HG03432 (cell line): ENCODE data around the gene FRG2.
"Not testable (repeated sequence)": the region's sequence is repeated elsewhere in the genome, so short reads cannot be mapped to it uniquely, and the experiment has no call there.

Experiments
- ATAC-seq: cut with Tn5 transposase; IDR thresholded peaks from one replicate; pipeline ENCODE4 v1.9.1; 2021; ENCODE audit warnings: mild to moderate bottlenecking, moderate library complexity; ENCODE audit not compliant: unreplicated experiment

FRG2 gene

DNA sequence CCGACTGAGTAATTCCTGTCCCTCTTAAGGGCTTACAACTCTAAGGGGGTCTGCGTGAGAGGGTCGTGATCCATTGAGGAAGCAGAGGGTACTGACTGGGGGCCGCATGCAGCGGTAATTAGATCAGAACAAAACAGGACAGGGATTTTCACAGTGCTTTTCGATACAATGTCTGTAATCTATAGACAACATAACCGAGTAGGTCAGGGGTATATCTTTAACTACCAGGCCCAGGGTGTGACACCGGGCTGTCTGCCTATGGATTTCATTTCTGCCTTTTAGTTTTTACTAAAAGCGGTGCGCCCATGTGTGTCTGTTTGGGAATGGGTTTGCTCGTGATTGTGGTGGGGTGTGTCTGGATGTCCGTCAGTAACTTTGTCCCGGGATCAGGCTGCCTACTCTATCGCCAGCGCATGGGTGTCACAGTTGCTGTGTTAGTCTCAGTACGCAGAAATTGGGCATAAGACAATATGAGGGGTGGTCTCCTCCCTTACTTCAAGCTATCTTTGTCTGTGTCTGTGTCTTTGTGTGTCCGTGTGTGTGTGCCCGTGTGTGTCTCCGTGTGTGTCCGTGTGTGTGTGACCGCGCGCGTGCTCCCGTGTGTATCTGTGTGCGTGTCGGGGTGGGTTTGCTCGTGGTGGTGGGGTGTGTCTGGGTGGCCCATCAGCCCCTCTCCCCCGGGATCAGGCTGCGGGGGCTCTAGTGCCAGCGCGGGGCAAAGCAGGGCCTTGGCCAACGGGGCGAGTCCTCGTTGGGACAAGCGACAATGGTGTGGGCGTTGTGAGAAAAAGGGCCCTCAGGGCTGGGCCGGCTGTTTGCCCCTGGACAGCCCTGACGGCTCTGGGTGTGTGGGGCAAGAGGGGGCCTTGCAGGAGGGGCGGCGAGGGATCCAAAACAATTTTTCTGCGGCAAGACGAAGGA is 10.4 kb downstream of the FRG2 start:
- no peak for ATAC-seq

DNA sequence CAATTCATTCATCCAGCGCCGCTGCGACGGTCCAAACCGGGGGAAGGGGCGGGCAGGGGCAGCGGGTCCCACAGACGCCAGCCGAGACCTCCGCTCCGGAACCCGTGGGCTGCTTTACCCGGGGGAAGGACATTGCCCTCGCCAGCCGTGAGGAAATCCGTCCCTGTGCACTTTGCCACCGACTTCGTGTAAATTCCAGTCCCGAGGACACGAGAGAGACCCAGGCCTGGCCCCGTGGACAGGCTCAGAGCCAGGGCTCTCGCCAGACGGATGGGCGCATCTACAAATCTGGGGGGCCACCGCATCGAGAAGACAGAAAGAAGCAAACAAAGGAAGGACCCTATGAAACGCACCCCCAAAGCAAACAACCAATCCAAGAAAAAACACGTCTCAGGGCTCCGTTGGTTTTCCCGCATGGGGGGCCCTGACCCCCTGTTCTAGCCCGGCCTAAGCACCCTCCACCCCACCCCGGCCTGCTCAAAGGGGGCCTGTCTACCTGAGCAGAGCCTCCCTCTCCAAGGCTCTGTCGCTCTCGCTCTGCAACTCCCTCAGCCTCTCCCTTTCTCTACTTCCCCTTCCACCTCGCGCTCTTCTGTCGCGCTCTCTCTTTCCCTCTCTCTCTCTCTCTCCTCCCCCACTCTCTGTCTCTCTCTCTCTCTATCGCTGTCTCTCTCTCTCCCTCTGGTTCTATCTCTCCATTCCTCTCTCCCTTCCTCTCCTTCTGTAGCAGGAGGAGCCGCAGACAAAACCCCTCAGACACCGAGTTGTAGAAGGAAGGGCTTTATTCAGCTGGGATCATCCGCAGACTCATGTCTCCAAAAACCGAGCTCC is 11.3 kb downstream of the FRG2 start:
- no peak for ATAC-seq

DNA sequence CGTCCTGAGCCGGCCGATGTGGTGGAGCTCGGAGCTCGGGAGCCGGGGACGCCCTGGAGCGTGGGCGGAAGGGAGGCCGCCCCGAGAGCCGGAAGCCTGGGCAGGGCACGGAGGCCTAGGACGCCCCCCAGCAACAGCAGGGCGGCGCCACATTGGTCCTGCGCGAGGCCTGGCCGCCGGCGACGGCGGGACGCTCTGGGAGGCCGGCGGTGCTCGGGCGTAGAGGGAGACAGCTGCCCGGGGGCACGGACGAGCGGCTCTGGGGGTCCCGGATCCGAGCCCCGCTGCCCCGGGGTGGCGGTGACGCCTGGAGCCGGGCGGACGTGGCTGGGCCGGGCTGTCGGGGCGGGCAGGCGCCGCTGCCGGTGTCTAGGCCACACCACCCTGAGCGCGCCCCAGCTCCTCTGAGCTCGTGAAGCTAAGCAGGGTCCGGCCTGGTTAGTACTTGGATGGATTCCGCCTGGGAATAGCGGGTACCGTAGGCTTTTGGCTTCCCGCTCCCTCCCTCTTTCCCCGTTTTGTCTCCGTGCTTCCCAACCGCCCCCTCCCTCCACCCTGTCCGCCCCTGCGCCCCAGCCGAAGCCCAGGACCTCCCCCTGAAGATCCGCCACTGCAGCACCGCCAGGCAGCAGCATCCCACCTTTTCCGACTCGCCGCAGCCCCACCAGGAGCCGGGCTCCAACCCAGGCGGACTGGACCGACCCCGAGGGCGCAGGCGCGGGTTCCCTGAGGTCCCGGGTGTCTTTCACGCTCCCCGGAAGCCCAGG is 12.1 kb downstream of the FRG2 start:
- peak; percentile 79 for ATAC-seq

DNA sequence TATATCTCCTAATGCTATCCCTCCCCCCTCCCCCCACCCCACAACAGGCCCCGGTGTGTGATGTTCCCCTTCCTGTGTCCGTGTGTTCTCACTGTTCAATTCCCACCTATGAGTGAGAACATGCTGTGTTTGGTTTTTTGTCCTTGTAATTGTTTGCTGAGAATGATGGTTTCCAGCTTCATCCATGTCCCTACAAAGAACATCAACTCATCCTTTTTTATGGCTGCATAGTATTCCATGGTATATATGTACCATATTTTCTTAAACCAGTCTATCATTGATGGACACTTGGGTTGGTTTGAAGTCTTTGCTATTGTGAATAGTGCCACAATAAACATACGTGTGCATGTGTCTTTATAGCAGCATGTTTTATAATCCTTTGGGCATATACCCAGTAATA is 37.1 kb downstream of the FRG2 start:
- ATAC-seq, result not testable (repeated sequence)

DNA sequence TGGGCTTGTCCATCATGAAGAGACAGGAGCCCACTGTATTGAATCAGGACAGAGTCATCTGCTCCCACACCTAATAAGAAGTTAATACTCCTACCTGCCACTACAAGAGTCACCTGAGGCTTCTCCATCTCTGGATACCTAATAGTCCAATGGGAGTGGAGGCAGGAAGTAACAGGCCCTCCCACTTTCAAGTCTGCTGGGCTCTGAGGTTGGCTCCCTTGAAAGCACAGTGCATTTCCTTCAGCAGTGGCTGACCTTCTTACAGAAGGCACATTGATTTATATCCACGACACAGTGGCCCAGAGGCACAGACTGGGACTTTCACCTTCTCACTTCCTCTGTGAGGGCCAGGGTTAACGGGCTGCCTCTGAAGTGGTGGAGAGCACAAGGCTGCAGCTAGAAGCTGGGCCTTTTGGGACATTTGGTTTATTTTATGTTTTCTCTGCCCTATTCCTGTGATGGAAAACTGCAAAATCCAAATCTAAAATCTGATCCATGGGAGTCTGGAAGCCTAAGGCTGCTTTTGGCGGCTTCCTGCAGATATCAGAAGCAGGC is 38.1 kb downstream of the FRG2 start:
- ATAC-seq, result peak; percentile 84

DNA sequence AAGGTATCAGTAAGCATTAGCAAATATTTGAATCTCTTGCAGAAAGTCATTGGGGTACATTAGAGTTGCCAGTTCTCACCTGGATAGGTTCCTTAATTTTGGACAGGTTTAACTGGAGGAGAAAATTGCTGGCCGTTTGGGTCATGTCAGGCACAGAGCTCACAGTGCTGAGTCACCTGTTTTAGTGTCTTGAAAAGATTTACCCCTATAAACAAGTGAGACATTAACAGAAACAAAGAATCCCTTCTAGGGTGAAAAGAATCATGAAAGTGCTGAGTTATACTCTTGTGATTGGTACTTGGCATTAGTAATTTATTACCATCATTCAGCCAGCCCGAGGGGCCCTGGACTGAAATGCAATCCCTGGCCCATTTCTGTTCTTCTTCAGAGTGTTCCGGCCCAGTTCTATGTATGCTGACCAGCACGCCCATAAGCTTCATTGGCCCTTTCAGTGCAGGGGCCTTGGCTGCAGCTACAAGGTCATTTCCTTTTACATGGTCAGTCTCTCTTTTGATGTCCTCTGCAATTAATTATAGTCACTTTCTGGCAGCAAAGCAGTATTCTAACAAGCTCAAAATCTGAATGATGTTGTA is 41.3 kb downstream of the FRG2 start:
- ATAC-seq, result not testable (repeated sequence)

DNA sequence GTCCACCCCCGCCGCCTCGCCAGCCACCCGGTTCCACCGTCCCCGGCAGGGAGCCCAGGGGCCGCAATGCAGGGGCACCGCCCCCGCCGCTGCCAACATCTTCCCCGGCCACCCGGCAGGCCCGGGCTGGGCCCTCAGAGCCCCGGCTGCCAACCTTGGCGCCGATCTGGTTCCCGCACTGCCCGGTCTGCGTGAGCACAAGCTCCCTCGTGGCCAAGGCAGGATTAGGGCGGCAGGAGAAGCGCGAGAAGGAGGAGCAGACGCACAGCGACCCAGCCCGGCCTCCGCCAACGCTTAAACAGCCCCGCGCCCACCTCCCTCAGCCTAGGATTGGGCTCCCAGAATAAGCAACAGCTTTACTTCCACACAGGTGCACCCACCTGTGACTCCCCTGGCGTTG is 42.4 kb downstream of the FRG2 start:
- ATAC-seq, result not testable (repeated sequence)

DNA sequence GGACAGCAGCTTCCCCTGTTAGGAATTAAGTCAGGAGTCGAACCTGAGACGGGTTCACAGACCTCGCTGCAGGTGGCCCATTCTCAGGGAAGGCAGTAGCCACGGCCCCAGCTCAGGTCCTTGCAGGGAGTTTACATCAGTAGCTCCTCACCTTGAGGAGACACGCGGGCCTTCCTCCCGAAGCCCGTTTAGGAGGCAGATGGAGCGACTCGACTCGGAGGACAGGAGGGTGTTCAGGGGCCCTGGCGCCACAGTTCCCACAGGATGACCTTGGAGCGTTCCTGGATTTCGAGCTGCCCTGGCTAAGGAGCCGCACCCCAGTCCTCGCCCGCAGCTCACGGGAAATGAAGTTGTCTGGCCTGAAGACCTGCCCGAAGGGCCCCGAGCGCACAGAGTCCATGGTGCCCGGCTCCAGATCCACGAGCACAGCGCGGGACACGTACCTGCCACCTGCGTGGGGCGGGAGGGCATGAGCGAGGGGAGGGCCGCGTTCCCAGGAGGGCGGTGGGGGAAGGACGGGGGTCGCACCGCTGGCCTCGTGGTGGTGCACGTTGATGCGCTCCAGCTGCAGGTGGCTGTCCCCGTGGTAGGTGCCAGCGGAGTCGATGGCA is 43.0 kb downstream of the FRG2 start:
- ATAC-seq, result not testable (repeated sequence)

DNA sequence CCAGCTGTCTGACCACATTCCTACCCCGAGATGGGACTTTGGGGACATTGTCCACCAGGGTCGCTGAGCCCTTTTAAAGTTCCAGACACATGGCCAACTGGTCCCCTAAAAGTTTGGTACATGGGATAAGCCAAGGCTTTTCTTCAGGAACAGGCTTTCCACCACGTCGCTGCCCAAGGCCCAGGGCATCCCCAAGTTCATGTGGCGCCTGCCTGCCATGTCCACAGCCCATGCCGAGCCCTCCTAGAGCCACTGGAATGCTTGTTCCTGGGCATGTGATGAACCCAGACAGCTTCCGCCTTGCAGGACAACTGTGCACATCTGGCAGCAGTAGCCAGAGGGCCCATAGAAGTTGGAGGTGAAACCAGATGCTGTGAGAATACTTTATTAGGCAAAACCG is 45.1 kb downstream of the FRG2 start:
- ATAC-seq, result no peak

DNA sequence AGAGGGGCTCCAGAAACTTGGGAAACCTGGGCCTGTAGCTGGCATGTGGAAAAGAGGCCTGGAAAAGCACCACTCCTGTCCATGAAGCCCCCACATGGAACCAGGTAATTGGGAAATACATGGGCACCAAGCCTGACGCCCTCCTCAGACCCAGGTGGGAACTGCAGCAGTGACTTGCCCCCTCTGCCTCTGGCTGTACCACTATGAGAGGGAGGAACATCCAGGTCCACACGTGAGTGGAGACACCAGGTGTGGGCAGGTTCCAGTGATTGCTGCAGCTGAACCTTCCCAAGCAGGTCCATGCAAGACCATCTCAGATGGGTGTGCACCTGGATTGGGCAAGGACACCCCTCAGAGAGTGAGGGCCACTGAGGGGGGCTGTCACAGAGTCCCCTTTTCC is 46.8 kb downstream of the FRG2 start:
- ATAC-seq, result not testable (repeated sequence)

DNA sequence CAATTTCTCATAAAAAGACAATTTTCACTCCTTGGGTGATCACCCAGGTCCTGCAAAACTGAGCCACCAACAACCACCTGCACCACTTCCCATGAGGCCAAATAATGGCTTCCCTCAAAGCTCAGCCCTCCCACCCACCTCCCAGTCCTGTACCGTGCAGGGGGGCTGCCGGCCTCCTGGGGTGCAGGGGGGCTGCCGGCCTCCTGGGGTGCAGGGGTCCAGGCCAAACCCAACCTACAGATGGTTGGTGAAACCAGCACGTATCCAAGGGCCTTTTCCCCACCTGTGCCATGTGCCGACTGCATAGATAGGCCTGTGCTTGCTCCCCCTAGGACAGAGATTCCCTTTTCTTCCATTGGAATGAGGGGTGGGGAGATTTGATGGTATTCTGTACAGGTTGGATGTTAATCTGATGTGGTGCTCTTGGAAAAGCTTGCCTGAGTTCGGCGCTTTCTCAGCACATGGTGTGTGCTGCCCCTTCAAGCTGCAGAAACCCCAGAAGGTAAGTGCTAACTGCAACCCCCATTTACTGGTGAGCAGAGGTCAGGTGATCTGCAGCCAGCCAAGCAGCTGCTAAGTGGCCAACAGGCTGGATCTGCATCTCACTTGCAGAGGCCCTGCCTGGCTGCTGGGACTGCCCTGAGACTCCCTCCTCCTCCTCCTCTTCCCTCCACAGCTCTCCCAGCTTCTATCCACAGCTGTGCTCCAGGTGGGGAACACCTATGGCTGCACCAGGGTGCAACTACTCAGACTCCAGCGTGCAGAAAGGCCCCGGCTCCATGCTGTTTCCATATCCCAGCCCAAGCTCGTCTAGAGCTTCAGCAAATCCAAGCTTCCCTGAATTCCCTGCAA is 47.6 kb downstream of the FRG2 start:
- no peak for ATAC-seq
